IgD-negative memory B cell (primary cell): ENCODE measurements around the gene UBE2Q2. TPM values are rescaled to one million over a fixed set of nuclear protein-coding genes. Genes with fewer than 3 reads are reported as not detected.
"Not testable (repeated sequence)": the region's sequence is repeated elsewhere in the genome, so short reads cannot be mapped to it uniquely, and the experiment has no call there.

Experiments used
- H3K27ac Mint-ChIP-seq, 3 donors: one replicate each; pipeline ENCODE4 v1.8.0; 2020 to 2022; ENCODE audit warnings: mild to moderate bottlenecking in 3 of 3, mixed read lengths in 3 of 3, moderate library complexity in 1 of 3
- H3K27me3 Mint-ChIP-seq: one replicate; pipeline ENCODE4 v1.8.0; 2021; ENCODE audit warnings: mixed read lengths
- H3K36me3 Mint-ChIP-seq: one replicate; pipeline ENCODE4 v1.8.0; 2020; ENCODE audit warnings: mild to moderate bottlenecking, mixed read lengths
- H3K4me1 Mint-ChIP-seq, 3 donors: one replicate each; pipeline ENCODE4 v1.8.0; 2020 to 2022; ENCODE audit warnings: mixed read lengths in 3 of 3, mild to moderate bottlenecking in 1 of 3
- H3K4me3 Mint-ChIP-seq, 4 donors: one replicate each; pipeline ENCODE4 v1.8.0; 2020 to 2022; ENCODE audit warnings: mild to moderate bottlenecking in 4 of 4, mixed read lengths in 4 of 4, moderate library complexity in 3 of 4
- H3K9me3 Mint-ChIP-seq, 3 donors: one replicate each; pipeline ENCODE4 v1.8.0; 2020 to 2021; ENCODE audit warnings: mixed read lengths in 3 of 3, mild to moderate bottlenecking in 1 of 3
- polyA plus RNA-seq: library from polyadenylated mRNA; unstranded; fragments of 300-500 nt; fragmentation: Illumina TruSeq; gene quantifications from one replicate; pipeline ENCODE4 v1.2.3, GENCODE V29; 2021

The UBE2Q2 gene
- polyA plus RNA-seq, 1 donor from 2014 or later = 21.4 TPM

- Mint-ChIP-seq H3K4me3 (peak overlapping the region; percentile 65 to 84 (median 74)), H3K27me3 (peaks cover 1% of the 10 kb centered on the region), H3K27ac (peak overlapping the region; percentile 48 to 91 (median 72)), H3K36me3 (peaks cover 3% of the 10 kb centered on the region), H3K4me1 (peaks cover 30 to 34% (median 34%) of the 10 kb centered on the region in 3 donors), H3K9me3 (no peaks in the 10 kb centered on the region)
Measured at GRCh38 chr15:75867449-75867848, 24.2 kb downstream of the UBE2Q2 start.

DNA sequence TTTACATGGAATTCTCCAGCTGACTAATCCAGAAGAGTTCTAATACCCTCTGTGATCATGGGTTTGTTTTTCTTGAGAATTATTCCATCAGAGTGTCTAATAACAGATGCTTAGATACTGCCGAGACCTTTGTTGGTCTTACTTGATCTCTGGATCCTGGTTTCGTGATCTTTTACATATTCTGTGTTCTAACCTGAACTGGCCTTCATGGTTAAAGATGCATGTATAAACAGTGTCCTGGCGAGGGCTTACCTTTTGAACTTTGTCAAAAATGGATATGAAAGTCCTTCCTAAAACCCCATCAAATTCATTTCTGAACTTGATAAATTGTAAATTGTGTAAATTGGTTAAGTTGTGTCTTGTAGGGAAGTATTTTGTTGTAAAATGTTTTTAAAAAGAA, 24.8 kb downstream of the UBE2Q2 start:
- H3K9me3 Mint-ChIP-seq = no peaks in the 10 kb centered on the region
- H3K36me3 Mint-ChIP-seq = peaks cover 3% of the 10 kb centered on the region
- H3K4me1 Mint-ChIP-seq = peaks cover 30 to 34% (median 34%) of the 10 kb centered on the region in 3 donors
- peaks cover 1% of the 10 kb centered on the region for H3K27me3 Mint-ChIP-seq
- H3K27ac Mint-ChIP-seq = no peak overlapping the region
- peak overlapping the region in 2 of 4 donors; percentile 65 to 78 for H3K4me3 Mint-ChIP-seq

DNA sequence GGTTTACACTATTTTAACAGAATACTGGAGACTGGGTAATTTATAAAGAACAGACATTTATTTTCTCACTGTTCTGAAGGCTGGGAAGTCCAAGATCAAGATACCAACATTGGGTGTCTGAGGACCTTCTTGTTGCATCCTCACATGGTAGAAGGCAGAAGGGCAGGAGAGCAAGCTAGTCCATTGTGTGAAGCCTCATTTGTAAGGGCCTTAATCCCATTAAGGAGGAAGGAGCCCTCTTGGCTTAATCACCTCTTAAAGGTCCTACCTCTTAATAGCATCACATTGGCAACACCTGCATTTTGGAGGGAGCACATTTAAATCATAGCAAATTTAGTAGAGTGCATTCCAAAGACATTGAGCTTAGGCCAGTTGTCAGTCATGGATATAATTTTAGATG, 26.2 kb downstream of the UBE2Q2 start:
- Mint-ChIP-seq H3K27ac (no peak overlapping the region), H3K36me3 (peaks cover 5% of the 10 kb centered on the region), H3K4me3 (peak overlapping the region in 2 of 4 donors; percentile 26 to 73)

DNA sequence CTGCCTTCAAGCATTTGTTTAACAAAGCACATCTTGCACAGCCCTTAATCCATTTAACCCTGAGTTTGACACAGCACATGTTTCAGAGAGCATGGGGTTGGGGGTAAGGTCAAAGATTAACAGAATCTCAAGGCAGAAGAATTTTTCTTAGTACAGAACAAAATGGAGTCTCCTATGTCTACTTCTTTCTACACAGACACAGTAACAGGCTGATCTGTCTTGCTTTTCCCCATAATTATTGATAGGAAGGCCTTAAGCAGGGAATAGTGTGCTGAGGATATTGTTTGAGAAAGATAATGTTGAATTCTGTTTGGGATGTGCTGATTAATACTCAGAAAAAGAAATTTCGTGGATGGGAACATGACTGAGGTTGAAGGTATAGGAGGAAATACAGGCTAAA, 28.3 kb downstream of the UBE2Q2 start:
- H3K27me3 Mint-ChIP-seq, H3K4me3 Mint-ChIP-seq, H3K27ac Mint-ChIP-seq, H3K9me3 Mint-ChIP-seq: not testable (repeated sequence)
- Mint-ChIP-seq H3K4me1 (peaks cover 27 to 29% (median 28%) of the 10 kb centered on the region in 3 donors), H3K36me3 (peaks cover 11% of the 10 kb centered on the region)

More for the DNA sequence above, 26.2 kb downstream of the UBE2Q2 start:
- no peaks in the 10 kb centered on the region for H3K9me3 Mint-ChIP-seq
- H3K27me3 Mint-ChIP-seq = peaks cover 1% of the 10 kb centered on the region
- H3K4me1 Mint-ChIP-seq = peaks cover 30 to 34% (median 34%) of the 10 kb centered on the region in 3 donors

- Mint-ChIP-seq H3K4me3 (no peak overlapping the region), H3K27ac (no peak overlapping the region), H3K4me1 (peaks cover 19 to 22% (median 19%) of the 10 kb centered on the region in 3 donors), H3K9me3 (no peaks in the 10 kb centered on the region), H3K36me3 (peaks cover 11% of the 10 kb centered on the region), H3K27me3 (no peaks in the 10 kb centered on the region)
Measured at GRCh38 chr15:75872403-75872990, 29.2 kb downstream of the UBE2Q2 start.

GRCh38 chr15:75884041-75884440, 40.8 kb downstream of the UBE2Q2 start:
- H3K9me3 Mint-ChIP-seq = no peaks in the 10 kb centered on the region

DNA sequence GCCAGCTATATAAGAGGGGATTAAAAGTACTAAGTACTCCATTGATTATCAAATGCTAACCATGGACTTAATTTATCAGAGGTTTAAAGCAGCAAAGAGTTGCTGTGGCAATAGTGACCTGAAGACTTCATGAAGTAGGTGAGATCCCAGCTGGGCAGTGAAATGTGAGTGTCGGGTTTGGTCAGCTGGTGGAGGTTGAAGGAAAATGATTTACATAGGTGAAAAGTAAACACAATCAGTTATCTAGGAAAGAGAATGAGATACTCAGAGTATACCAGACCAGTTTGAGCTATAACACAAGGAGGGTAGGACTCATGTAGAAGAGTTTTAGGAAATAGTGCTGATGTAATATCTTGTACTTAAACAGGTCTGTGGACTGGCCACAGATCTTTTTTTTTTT, 43.9 kb downstream of the UBE2Q2 start:
- no peaks in the 10 kb centered on the region for H3K9me3 Mint-ChIP-seq
- H3K27ac Mint-ChIP-seq = peak overlapping the region in 1 of 3 donors; percentile 11
- H3K36me3 Mint-ChIP-seq = peaks cover 13% of the 10 kb centered on the region
- H3K27me3 Mint-ChIP-seq = no peaks in the 10 kb centered on the region
- H3K4me3 Mint-ChIP-seq = no peak overlapping the region
- peaks cover 0 to 1% (median 0%) of the 10 kb centered on the region in 3 donors for H3K4me1 Mint-ChIP-seq

More at GRCh38 chr15:75884041-75884440, 40.8 kb downstream of the UBE2Q2 start:
- Mint-ChIP-seq H3K36me3 (peaks cover 13% of the 10 kb centered on the region), H3K27ac (no peak overlapping the region), H3K27me3 (no peaks in the 10 kb centered on the region), H3K4me3 (no peak overlapping the region), H3K4me1 (peaks cover 0 to 5% (median 1%) of the 10 kb centered on the region in 3 donors)

DNA sequence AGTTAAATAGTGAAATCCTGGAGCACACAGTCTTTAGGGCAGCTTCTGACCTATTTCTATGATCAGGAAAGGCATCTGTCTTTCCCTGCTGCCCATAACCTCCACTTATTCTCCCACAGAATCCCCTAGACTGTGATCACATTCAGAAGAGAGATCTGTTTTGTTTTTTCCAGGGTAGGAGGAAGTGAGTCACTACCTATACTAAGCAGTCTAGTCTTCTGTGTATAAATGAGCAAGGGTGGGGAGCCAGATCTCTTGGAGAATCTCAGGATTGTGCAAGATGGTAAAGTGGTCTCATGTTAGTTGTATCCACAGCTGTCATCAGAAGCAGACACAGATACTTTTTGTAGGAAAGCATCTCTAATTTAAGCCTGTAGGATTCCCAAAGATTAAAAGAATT, 48.6 kb downstream of the UBE2Q2 start:
- Mint-ChIP-seq H3K4me1 (peaks cover 0 to 1% (median 0%) of the 10 kb centered on the region in 3 donors), H3K4me3 (no peak overlapping the region), H3K27ac (no peak overlapping the region), H3K36me3 (peaks cover 13% of the 10 kb centered on the region), H3K27me3 (no peaks in the 10 kb centered on the region), H3K9me3 (no peaks in the 10 kb centered on the region)

DNA sequence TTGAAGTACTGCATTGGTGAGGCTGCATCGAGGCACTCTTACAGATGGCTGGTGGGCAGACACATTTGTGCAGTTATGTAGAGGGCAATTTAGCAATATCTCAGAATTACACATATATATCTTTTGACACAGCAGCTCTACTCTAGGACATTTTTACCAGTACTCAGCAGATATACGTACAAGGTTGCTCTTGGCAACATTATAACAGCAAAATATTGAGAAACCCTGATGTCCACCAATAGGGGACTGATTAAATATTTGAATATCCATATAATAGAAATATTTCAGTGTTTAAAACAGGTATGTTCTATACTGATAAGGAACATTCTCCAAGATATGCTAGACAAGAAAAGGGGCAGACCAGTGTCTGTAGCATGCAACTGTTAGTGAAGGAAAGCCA, 52.5 kb downstream of the UBE2Q2 start:
- Mint-ChIP-seq H3K4me1 (no peaks in the 10 kb centered on the region), H3K27ac (no peak overlapping the region), H3K27me3 (no peaks in the 10 kb centered on the region)

DNA sequence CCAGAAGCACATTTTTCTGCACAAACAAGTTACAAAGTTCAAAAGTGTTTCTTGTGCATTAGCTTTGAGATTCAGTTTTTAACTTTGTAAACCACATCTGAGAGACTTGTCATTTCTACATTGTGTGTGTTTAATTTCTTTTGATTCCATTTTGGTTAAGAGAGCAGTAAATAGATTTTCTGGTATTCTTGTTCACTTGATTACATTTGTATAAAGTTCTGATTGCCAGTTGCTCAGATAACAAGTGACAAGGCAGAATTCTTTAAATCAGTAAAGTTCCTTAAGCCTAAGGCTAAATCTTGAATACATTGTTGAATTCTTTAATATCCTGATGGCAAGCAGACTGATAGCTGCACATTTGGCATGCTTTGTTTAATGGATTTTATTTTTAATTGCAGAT, 57.3 kb downstream of the UBE2Q2 start:
- H3K9me3 Mint-ChIP-seq = no peaks in the 10 kb centered on the region
- H3K4me3 Mint-ChIP-seq = peak overlapping the region in 1 of 4 donors; percentile 98
- H3K4me1 Mint-ChIP-seq = peaks cover 15 to 26% (median 18%) of the 10 kb centered on the region in 3 donors
- H3K27ac Mint-ChIP-seq = peak overlapping the region in 1 of 3 donors; percentile 87
- no peaks in the 10 kb centered on the region for H3K27me3 Mint-ChIP-seq
- peaks cover 2% of the 10 kb centered on the region for H3K36me3 Mint-ChIP-seq

More for the DNA sequence above, 52.5 kb downstream of the UBE2Q2 start:
- peaks cover 5% of the 10 kb centered on the region for H3K36me3 Mint-ChIP-seq
- H3K9me3 Mint-ChIP-seq = no peaks in the 10 kb centered on the region
- no peak overlapping the region for H3K4me3 Mint-ChIP-seq

DNA sequence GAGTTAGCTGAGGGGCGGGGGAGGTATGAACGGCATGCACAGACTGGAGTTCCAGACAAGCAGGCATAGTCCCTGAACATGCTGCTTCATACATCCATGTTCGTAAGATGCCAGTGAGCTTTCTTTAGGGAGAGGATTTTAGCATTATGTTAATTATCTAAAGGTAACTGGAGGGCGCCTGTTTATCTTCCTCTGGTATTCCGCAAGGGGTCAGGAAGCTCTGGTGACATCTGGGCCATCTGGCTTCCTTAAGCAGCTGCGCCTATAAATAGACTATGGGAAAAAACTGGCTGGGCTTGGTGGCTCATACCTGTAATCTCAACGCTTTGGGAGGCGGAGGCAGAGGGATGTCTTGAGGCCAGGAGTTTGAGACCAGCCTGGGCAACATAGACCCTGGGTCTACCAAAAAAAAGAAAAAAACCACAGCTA, 58.9 kb downstream of the UBE2Q2 start:
- Mint-ChIP-seq H3K27ac (peak overlapping the region in 2 of 3 donors; percentile 81 to 87), H3K27me3 (no peaks in the 10 kb centered on the region), H3K36me3 (peaks cover 2% of the 10 kb centered on the region), H3K4me3 (peak overlapping the region in 3 of 4 donors; percentile 43 to 98 (median 76)), H3K4me1 (peaks cover 19 to 26% (median 19%) of the 10 kb centered on the region in 3 donors), H3K9me3 (no peaks in the 10 kb centered on the region)

- Mint-ChIP-seq H3K4me3 (peak within 1 kb of the TSS; percentile 98 to 99 (median 98)), H3K27me3 (no peaks in the 10 kb centered on the region), H3K36me3 (peaks cover 2% of the 10 kb centered on the region), H3K4me1 (peaks cover 19 to 26% (median 19%) of the 10 kb centered on the region in 3 donors), H3K27ac (peak within 1 kb of the TSS; percentile 87 to 98 (median 90)), H3K9me3 (no peaks in the 10 kb centered on the region)
Measured at GRCh38 chr15:75903331-75904239, 60.3 kb downstream of the UBE2Q2 start, which contains the start of gene FBXO22. FBXO22 (plus strand) TSS chr15:75903878; CDS start chr15:75903964, 86 bp downstream.

GRCh38 chr15:75905231-75905630, 62.0 kb downstream of the UBE2Q2 start:
- Mint-ChIP-seq H3K4me1 (peaks cover 26 to 28% (median 27%) of the 10 kb centered on the region in 3 donors), H3K27me3 (no peaks in the 10 kb centered on the region), H3K4me3 (peak overlapping the region; percentile 41 to 99 (median 76)), H3K27ac (peak overlapping the region in 2 of 3 donors; percentile 12 to 61), H3K36me3 (peaks cover 6% of the 10 kb centered on the region), H3K9me3 (no peaks in the 10 kb centered on the region)

DNA sequence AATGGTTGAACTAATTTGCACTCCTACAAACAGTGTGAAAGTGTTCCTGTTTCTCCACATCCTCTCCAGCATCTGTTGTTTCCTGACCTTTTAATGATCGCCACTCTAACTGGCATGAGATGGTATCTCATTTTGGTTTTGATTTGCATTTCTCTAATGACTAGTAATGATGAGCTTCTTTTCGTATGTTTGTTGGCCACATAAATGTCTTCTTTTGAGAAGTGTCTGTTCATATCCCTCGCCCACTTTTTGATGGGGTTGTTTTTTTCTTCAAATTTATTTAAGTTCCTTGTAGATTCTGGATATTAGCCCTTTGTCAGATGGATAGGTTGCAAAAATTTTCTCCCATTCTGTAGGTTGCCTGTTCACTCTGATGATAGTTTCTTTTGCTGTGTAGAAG, 67.1 kb downstream of the UBE2Q2 start:
- not testable (repeated sequence) for H3K27ac Mint-ChIP-seq, H3K27me3 Mint-ChIP-seq

DNA sequence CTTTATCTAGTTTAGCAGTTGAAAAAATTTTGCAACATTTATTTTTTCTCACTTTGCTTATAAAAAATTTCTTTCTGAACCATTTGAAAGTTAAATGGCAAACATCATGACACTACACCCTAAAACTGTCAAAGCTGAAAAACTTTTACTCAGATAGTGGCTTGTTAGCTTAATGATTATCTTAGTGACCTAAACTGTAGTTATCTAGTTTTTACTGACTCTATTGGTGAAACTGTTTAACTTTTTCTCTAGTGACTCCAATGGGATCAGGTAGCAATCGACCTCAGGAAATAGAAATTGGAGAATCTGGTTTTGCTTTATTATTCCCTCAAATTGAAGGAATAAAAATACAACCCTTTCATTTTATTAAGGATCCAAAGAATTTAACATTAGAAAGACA, 73.7 kb downstream of the UBE2Q2 start:
- peaks cover 5 to 6% (median 6%) of the 10 kb centered on the region in 3 donors for H3K4me1 Mint-ChIP-seq
- H3K36me3 Mint-ChIP-seq = peaks cover 27% of the 10 kb centered on the region
- H3K4me3 Mint-ChIP-seq = no peak overlapping the region
- H3K27ac Mint-ChIP-seq = no peak overlapping the region
- no peaks in the 10 kb centered on the region for H3K27me3 Mint-ChIP-seq
- H3K9me3 Mint-ChIP-seq = no peaks in the 10 kb centered on the region

More for the DNA sequence above, 67.1 kb downstream of the UBE2Q2 start:
- Mint-ChIP-seq H3K4me1 (peaks cover 15 to 22% (median 18%) of the 10 kb centered on the region in 3 donors), H3K36me3 (peaks cover 17% of the 10 kb centered on the region)
- not testable (repeated sequence) for H3K4me3 Mint-ChIP-seq, H3K9me3 Mint-ChIP-seq
